Stimulated activated CD4-positive, alpha-beta T cell treated with anti-CD3 and anti-CD28 coated beads, Interleukin-2, amount 100 ng/mL, for 4 hours (primary cell): ENCODE data around the gene CCDC195.
"Not testable (repeated sequence)": the region's sequence is repeated elsewhere in the genome, so short reads cannot be mapped to it uniquely, and the experiment has no call there.

Source experiments
- DNase-seq: peaks from one replicate; pipeline ENCODE4 v3.0.0-alpha.2; 2020; ENCODE audit warnings: low read depth

The CCDC195 gene

DNA sequence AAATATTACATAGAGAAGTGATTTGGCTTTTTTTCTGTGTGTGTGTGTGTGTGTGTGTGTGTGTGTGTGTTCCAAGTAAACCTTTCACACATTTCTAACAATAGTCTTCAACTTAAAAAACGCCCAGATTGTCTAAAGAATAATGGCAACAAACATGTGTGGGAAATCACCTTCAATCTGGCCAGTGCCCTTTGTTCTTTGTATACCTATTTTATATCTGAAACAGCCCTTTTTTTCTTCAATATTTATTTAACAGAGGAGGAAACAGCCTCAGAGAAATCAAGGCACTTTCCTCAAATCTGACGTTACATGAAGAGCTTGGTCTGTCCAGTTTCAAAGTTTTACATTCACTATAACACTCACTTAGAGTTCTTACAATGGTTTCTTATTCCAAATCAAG, 25.3 kb downstream of the CCDC195 start:
- no peak for DNase-seq

DNA sequence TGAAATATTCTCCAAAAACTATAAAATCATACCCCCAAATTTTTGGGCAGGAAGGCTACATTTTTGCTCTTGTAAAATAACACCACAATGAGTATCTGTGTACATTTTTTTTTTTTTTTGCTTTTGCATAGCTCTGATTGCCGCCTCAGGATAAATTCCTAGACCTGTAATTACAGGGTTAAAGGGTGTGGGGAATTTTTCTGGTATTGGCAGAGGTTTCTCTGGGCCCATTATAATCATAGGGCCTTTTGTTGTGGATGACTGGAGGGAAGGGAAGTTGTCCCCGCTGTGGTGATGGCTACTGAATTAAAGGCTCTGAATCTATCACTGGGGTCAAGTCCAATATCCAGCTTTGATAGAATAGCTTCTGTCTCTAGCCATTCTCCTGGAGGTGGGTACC, 26.6 kb downstream of the CCDC195 start:
- DNase-seq, result no peak

DNA sequence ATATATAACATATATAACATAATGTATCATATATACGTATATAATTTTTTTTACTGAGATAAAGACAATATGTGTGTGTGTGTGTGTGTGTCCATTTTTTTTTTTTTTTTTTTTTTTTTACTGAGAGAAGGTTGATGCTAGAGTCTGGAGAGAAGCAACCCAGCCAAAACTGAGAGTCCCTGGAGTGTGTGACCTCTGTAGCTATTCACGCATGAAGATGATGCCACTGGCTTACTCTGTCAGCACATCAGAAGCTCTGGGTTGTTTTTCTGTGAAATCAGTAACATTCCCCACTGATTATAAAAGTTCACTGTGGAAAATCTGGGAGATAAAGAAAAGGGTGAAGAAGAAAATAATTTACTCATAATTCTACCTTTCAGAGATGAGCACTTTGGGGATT, 27.2 kb downstream of the CCDC195 start:
- DNase-seq, result no peak

GRCh38 chr2:224687156-224687555, 29.0 kb downstream of the CCDC195 start:
- DNase-seq, result no peak

DNA sequence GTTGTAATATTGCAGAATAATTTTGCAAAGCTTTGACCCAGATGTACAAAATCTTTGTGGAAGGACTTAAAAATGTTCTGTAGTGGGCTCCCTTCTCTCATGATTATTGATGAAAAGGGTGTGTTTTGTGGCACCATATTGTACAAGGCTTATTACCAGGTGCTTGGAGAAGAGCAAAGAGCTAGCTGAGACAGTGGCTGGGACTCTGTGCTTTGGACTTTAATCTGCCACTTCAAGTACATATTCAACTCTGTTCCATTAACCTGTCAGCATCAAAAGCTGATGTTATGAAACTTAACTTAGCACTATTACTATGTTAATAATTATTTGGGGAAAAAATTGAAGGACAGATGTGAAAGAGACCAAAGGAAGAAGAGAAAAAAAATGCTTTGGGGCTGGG, 31.0 kb downstream of the CCDC195 start:
- DNase-seq, result no peak

DNA sequence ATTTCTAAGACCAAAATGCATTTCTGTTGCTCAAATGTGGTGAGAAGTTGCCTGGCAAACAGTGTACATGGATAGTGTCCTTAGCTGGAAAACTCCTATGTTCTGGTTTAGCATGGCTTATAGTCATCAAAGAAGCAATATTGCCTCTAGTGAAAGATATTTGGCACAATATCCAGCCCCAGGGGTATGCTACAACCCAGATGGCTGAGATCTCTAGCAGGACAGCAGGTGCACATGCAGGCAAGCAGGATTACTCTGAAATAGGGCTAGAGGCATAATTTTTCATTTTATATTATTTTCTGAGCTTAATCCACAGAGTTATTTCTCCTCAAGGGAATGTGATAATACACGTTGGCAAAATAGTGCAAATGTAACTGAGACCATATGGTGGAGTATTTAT, 34.0 kb downstream of the CCDC195 start:
- DNase-seq, result no peak

- no peak for DNase-seq
Observed at GRCh38 chr2:224671731-224672130, 44.4 kb downstream of the CCDC195 start.

GRCh38 chr2:224670203-224670602, 46.0 kb downstream of the CCDC195 start:
- DNase-seq, result no peak

DNA sequence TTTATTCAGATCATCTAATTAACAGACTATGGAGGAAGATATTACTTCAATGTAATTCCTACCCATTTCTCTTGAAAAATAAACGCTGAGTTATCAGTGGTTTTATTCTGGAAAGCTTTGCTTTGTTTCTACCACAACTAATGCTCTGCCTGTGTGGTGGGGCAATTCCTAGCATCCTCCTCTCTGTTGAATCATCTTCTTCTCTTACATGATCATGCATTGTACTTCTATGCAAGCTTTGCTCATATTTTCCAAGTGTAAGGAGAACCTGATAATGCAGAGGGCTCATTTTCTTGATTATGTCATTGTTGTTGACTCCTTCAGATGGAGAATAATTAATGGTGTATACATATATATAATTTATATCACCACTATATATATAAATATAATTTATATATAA, 46.7 kb downstream of the CCDC195 start:
- no peak for DNase-seq

- no peak for DNase-seq
Observed at GRCh38 chr2:224668123-224668909, 47.8 kb downstream of the CCDC195 start.

DNA sequence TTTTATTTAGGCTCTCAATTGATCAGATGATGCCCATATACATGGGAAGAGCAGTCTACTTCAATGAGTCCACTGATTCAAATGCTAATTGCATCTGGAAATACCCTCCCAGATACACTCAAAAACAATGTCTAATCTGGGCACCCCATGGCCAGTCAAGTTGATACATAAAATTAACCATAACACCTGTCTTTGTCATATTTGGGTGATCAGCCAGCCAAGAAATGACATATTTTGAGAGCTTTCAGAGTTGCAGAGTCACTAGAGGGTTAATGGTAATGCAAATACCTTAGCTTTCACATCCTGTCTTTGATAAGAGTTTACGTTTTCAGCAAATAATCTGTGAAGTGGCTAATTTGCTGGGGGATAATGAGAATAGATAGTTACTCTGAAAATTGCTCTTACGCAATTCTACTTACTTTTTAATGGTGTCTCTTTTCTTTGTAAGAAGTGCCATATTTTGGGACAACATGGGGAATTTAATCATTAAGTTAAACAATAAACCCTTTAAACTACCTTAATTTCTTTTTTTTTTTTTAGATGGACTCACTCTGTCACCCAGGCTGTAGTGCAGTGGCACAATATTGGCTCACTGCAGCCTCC, 49.1 kb downstream of the CCDC195 start:
- no peak for DNase-seq

DNA sequence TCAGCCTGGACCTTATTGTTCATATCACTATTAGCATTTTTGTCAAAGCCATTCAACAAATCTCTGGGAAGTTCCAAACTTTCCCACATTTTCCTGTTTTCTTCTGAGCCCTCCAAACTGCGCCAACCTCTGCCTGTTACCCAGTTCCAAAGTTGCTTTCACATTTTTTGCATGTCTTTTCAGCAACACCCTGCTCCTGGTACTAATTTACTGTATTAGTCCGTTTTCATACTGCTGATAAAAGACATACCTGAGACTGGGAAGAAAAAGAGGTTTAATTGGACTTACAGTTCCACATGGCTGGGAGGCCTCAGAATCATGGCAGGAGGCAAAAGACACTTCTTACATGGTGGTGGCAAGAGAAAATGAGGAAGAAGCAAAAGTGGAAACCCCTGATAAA, 52.8 kb downstream of the CCDC195 start:
- DNase-seq, result not testable (repeated sequence)

- DNase-seq, result not testable (repeated sequence)
Observed at GRCh38 chr2:224661708-224662107, 54.5 kb downstream of the CCDC195 start.

DNA sequence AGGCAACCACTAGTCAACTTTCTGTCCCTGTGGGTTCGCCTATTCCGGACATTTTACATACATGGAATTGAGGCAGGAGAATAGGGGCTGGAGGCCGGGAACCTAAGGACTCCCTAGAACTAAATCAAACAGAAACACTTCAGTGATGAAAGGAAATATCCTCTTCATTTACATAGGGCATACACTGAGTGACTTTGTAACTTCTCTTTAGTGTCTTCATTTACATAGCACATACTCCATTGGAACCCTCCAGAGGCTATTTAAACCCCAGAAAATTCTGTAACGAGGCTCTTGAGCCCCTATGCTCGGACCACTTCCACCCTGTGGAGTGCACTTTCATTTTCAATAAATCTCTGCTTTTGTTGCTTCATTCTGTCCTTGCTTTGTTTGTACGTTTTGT, 56.5 kb downstream of the CCDC195 start:
- no peak for DNase-seq

DNA sequence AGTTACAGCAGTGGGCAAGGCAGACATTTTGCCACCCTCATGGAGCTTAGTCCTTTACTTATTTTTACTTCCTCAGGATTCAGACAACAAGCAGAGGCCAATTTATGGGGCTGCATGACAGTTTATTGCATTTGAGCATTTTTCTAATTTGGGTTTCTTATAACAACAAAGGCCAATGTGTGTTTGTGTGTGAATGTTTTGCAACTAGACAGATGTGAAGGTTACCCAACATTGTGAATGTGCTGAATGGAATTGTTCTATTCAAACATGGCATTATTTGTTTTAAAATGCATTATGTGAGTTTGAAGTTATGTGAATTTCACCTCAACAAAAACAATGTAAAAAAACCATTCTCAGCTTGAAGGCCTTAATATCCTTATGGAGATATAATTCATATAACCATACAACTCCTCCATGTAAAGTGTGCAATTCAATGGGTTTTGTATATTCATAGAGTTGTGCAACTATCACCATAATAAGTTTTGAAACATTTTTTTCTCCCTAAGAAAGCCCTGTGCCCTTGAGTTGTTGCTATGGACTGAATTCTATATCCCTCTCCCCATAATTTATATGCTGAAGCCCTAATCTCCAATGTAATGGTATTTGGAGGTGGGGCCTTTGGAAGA, 57.3 kb downstream of the CCDC195 start:
- no peak for DNase-seq

- DNase-seq, result no peak
Observed at GRCh38 chr2:224657349-224657748, 58.8 kb downstream of the CCDC195 start.

DNA sequence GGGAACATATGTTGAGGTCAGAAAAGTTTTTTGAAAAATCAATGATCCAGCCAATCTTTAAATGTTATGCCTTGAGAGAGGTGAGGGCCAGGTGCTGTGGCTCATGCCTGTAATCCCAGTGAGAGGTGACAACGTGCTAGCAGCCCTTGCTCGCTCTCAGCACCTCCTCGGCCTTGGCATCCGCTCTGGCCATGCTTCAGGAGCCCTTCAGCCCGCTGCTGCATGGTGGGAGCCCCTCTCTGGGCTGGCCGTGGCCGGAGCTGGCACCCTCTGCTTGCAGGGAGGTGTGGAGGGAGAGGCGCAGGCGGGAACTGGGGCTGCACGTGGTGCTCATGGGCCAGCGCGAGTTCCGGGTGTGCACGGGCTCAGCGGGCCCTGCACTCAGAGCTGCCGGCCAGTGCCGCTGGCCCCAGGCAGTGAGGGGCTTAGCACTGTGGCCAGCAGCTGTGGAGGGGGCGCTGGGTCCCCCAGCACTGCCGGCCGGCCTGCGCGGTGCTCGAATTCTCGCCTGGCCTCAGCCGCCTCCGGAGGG, 61.1 kb downstream of the CCDC195 start:
- no peak for DNase-seq
